ENCODE measurements around the gene RNLS.

RNLS gene

GRCh38 chr10:88423732-88424131 lies 159.4 kb downstream of the RNLS start:
- no peak for DNase-seq

DNA sequence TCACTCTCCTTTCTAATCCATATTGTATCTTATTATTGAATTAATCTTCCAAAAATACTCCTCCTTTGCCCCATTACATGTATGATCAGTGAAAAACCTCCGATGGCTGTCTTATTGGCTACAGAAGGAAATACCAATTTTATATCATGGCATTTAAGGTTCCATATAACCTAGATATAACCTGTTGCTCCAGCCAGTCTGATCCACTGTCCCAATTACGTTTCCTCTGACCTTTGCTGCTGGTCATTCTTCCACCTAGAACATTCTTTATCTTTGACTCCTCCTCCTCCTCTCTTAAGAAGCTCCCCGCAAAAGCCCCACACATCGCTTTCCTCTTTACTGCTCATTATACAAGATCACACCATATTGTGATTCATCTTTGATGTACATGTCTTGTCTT lies 161.5 kb downstream of the RNLS start:
- no peak for DNase-seq

DNA sequence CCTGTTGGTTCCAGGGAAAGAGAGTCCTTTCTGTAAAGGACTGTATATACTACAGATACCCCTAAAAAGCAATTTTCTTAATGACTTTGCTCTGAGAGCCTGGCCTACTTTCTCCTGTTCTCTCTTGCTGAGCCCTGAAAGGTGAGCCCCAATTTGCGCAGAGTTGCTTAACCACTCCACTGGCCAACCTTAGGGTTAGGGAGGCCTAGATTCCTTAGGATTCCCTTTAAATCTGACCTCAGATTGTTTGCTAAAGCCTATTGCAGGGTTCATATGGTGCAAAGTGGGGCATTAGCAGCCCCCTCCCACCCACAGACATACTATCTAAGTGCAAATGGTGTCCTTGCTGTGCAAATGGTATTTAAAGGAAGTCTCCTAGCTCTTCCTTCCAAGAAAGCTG lies 164.2 kb downstream of the RNLS start:
- no peak for DNase-seq

DNA sequence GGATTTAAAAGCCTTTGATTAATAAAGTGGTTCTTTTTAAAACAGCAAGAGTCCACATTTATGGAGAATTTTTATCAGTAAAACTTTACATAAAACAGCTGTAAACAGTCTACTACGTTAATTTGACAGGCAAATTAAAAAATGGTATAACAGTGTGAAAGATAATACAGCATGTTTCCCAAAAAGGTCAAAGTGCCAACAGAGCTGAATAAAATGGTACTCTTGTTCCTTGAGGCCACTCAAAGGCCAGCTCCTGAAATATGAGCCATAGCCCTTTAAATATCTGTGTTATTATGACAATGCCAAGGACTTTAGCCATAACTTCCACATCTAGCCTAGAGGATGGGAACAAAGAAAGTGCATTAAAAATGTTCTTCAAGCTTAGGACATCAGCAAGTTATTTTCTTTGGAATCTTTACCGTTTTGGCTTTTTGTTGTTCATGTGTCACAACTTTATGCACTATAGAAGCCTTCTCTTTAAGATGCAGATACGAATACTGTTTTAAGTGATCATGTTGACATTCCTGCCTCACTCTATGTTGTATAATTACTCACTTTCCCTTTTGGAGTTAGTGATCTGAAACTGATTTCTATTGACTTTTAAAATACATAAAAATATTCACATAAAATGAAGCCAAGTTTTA lies 165.6 kb downstream of the RNLS start:
- DNase-seq = no peak

- DNase-seq = no peak
Observed at GRCh38 chr10:88416801-88417200, 166.3 kb downstream of the RNLS start.

- no peak for DNase-seq
Observed at GRCh38 chr10:88415533-88416130, 167.5 kb downstream of the RNLS start.

GRCh38 chr10:88413412-88413811 lies 169.7 kb downstream of the RNLS start:
- no peak for DNase-seq

- no peak for DNase-seq
Observed at GRCh38 chr10:88411772-88412349, 171.3 kb downstream of the RNLS start.

- no peak for DNase-seq
Observed at GRCh38 chr10:88409824-88410223, 173.3 kb downstream of the RNLS start.

DNA sequence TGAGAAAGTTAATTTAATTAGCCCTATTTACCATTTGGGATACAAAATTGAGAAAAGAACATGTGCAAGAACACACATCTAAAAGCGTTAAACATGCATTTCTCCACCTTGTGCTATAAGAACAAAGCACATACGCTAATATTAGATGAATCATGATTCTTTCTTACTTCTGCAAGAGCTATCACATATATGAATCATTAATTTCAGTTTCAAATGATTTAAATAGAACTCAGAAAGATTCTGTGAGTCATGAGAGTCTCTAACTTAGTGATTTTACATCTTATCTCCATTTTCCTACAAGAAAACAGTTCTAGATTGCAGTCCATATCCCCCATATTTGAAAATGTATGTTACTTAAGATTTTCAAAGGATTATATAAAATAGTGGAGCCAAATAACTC lies 173.9 kb downstream of the RNLS start:
- DNase-seq = no peak

DNA sequence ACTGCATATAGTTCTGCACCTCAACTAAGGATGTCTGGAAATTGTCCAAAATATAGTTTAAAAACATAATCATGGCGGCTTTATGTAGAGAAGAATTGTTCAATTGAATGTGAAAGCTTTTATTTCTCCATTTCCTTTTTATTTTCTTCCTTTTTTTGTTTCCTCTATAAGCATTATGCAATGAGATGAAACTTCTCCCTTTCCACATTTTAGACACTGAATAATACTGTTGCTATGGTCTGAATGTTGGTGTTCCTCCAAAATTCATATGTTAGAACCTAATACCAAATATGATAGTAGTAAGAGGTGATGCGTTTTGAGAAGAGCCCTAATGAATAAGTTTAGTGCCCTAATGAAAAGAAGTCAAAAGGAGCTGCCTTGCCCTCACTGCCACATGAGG lies 175.0 kb downstream of the RNLS start:
- no peak for DNase-seq

DNA sequence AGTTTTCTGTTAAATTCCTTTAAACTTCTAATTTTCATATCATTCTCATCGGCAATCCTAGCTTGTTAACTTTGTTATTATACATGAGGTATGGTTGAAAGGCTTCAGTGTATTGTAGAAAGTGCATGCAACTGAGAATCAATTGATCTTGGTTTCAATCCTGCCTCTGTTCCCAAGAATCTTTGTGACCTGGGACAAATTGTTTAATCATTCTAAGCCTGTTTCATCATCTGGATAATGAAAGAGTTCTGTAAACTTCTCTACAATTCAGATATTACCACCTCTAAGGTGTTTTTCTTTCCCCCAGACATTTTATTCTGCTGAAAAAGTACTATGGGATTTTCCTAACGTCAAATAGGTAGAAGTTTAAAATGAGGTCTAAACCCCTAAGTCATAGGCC lies 179.0 kb downstream of the RNLS start:
- no peak for DNase-seq

DNA sequence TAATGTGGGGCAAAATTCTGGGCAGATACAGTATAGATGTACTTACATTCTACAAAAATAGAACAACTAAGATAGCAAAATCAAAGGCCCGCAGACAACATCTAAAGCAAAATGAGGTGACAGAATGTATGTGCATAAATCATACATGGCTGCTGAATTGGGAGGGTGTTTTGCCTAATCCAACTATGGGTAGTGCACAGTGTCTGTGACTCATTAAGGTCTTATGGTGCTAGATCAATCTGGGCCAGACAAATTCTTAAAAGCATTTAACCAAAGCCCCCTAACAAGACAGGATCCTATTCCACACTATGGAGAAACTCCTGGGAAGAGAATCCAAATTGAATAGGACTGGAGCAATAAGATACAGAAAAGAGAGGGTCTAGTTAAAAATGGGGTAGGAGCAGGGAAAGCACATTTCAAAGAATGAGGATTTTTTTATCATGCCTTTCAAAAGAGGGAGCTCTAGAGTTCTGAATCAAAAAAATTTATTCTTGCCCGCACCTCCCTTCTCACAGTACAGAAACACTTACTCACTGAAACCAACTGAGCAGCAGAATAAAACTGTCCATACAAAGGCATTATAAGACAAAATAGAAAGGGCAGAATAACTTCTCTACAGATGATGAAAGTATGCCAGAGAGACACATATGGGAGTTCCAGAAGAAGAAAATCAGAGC lies 181.3 kb downstream of the RNLS start:
- no peak for DNase-seq

GRCh38 chr10:88399240-88399639 lies 183.9 kb downstream of the RNLS start:
- DNase-seq = no peak

DNA sequence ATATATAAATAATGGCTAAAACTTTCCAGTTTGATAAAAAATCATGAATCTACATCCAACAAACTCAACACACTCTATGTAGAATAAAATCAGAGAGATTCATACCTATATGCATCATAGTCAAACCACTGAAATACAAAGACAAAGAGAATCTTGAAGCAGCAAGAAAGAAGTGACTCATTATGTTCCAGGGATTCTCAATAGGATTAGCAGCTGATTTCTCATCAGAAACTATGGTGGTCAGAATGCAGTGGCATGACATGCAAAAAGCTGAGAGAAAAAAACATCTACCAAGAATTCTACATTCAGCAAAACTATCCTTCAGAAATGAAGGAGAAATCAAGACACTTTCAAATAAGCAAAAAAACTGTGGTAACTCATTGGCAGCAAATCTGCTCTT lies 187.4 kb downstream of the RNLS start:
- no peak for DNase-seq

GRCh38 chr10:88392222-88392621 lies 190.9 kb downstream of the RNLS start:
- no peak for DNase-seq

GRCh38 chr10:88390041-88390440 lies 193.1 kb downstream of the RNLS start:
- no peak for DNase-seq

DNA sequence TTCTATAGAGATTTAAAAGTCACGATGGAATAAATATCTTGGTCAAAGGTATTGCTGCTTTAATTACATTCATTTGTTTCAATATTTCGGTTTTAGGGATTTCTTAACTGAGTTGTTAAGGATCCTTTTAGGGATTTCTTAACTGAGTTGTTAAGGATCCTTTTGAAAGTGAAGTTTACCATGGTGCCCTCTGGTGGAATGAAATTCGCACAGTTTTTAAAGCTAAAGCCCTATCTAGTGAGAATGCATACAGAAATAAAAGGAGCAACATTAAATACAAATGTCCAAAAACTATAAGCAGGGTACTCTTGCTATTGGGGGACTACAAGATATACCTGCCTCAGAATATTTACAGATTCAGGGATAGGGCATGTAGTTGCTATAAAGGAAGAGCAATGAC lies 193.7 kb downstream of the RNLS start:
- peak; percentile 26 for DNase-seq

- DNase-seq = no peak
Observed at GRCh38 chr10:88388324-88388723, 194.8 kb downstream of the RNLS start.

GRCh38 chr10:88386821-88387773 lies 196.0 kb downstream of the RNLS start:
- no peak for DNase-seq

GRCh38 chr10:88386204-88386788 lies 196.8 kb downstream of the RNLS start:
- DNase-seq = no peak

GRCh38 chr10:88385601-88386203 lies 197.4 kb downstream of the RNLS start:
- peak; percentile 34 for DNase-seq
